Measurements from ENCODE around the gene TMEM145.

GRCh38 chr19:42291435-42291810 lies 21.7 kb upstream of the TMEM145 start:
- no peak for TF ChIP-seq POLR2A (IDR thresholded peaks at IDR 0.05; ENCODE audit: low read length)
- TF ChIP-seq GATA1 (IDR thresholded peaks at IDR 0.05; ENCODE audit: low read depth, low read length) = no peak

Measured in erythroblast (primary cell).